ENCODE data around the gene PRC1.
"Not testable (repeated sequence)": the region's sequence is repeated elsewhere in the genome, so short reads cannot be mapped to it uniquely, and the experiment has no call there.

PRC1 gene

GRCh38 chr15:90934256-90934948 lies 59.9 kb downstream of the PRC1 start:
- DNase-seq (ENCODE audit: low read depth) = peak; percentile 81

- no peak for DNase-seq (ENCODE audit: low read depth)
Measured at GRCh38 chr15:90933301-90933700, 61.0 kb downstream of the PRC1 start.

- DNase-seq (ENCODE audit: low read depth) = no peak
Measured at GRCh38 chr15:90932660-90932991, 61.7 kb downstream of the PRC1 start.

DNA sequence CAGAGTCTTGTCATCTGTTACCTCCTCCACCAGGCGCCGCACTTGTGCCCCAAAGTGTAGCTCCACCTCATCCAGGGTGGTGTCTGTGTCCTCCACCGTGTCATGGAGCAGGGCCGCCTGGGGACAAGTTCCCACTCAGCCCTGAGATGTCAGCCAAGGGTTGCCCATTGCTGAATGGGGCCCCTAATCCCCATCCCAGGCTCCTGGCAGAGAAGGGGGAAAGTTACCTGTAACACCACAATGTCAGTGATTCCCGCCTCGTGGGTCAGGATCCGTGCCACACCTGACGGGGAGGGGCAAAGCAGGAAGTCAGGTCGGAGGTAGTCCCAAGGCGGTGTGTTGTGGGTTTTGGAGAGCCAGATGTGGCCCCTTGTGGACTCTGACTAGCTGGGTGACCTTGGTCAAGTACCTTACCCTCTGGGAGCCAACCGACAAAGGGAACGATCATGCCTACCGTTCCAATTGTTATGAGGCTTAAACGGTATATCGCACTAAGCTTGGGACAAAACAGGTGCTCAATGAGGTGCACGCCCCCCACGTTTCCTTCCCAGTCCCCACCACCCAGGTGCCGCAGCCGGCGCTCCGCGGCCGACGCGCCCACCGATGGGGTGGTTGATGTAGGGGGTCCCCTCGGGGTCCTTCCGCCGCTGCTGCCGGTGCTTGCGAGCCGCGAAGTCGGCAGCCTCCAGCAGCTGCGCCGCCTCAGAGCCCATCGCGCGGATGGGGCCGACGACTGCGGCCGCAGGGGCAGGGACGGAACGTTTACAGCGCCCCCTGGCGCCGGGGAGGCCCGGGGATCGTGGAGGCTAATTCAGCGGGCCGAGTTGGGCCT lies 62.3 kb downstream of the PRC1 start, which contains the start of gene HDDC3:
Gene HDDC3, minus strand, starts transcription at position 722 of the 832 bp plus-strand sequence. Its CDS starts 9 bp downstream, at position 713.
- peak; percentile 88 for DNase-seq (ENCODE audit: low read depth)

- DNase-seq (ENCODE audit: low read depth) = no peak
Measured at GRCh38 chr15:90931575-90931827, 62.8 kb downstream of the PRC1 start.

- DNase-seq (ENCODE audit: low read depth) = no peak
Measured at GRCh38 chr15:90930861-90931574, 63.3 kb downstream of the PRC1 start.

DNA sequence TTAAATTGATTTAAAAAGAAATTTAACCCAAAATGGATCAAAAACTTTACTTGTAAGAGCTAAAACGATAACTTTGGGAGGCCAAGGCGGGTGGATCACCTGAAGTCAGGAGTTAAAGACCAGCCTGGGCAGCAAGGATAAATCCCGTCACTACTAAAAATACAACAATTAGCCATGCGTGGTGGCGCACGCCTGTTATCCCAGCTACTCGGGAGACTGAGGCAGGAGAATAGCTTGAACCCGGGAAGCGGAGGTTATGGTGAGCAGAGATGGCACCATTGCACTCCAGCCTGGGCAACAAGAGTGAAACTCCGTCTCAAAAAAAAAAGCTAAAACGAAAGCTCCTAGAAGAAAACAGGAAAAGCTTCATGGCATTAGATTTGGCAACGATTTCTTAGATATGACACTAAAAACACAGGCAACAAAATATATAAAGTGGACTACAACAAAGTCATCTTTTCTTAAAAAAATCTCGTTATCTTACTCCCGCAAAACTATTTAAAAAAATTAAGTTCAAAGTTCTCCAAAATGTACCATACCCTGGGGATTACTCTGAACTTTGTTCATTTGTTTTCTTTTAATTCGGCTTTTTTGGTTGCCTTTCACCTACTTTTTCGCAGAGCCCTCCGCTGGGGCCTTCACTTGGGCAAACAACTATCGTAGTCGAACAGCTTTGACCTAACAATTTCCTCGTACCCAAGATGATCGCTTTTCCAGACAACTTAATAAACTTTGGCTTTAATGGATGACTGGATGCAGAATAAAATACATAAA lies 64.9 kb downstream of the PRC1 start:
- DNase-seq (ENCODE audit: low read depth) = no peak

- not testable (repeated sequence) for DNase-seq (ENCODE audit: low read depth)
Measured at GRCh38 chr15:90928106-90928505, 66.2 kb downstream of the PRC1 start.

GRCh38 chr15:90926766-90927165 lies 67.6 kb downstream of the PRC1 start:
- not testable (repeated sequence) for DNase-seq (ENCODE audit: low read depth)

- no peak for DNase-seq (ENCODE audit: low read depth)
Measured at GRCh38 chr15:90924375-90924774, 70.0 kb downstream of the PRC1 start.

- not testable (repeated sequence) for DNase-seq (ENCODE audit: low read depth)
Measured at GRCh38 chr15:90922712-90923322, 71.5 kb downstream of the PRC1 start.

DNA sequence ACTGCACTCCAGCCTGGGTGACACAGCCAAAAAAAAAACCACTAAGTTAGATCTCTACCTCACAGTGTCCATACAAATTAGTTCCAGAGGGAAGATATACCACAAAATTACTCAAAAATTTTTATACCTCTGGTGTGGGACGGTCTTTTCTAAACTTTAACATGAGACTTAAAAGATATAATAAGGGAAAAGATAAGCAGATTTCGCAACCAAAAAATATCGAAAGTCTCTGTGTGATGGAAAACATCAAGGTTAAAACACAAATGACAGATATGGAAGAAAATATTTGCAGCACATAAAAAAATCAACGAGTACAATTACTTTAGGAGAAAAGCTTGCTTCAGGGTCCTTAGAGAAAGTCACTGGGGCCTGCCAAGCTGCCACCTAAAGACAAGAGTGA lies 72.4 kb downstream of the PRC1 start:
- DNase-seq (ENCODE audit: low read depth) = no peak

GRCh38 chr15:90918835-90919234 lies 75.5 kb downstream of the PRC1 start:
- no peak for DNase-seq (ENCODE audit: low read depth)

DNA sequence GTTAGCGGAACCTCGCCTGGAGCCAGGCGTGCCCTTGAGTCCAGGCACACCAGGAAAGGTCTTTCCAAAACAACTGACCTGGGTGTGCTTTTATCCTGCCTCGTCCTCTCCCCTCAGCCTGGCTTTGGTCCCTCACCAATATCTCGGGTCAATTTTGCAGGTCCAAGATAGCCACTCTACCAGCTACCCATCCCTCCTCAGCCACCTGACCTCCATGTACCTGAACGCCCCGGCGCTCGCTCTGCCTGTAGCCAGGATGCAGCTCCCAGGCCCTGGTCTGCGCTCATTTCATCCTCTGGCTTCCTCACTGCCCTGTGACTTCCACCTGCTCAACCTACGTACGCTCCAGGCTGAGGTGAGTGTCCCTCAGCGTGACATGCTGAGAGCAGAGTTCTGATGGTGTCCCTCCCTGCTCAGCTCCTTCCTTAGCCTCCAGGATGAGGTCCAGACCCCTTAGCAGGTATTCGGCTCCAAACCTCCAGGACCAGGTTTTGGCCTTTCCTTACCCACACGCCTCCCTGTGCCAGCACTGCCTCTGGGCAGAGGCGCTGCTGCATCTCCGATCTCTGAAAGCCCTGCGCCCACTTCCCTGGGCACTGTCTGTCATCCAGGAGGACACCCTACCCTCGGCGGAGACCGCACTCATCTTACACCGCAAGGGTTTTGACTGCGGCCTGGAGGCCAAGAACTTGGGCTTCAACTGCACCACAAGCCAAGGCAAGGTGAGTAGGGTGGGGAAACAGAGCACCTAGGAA lies 76.1 kb downstream of the PRC1 start:
- no peak for DNase-seq (ENCODE audit: low read depth)

GRCh38 chr15:90917569-90917968 lies 76.8 kb downstream of the PRC1 start:
- no peak for DNase-seq (ENCODE audit: low read depth)

DNA sequence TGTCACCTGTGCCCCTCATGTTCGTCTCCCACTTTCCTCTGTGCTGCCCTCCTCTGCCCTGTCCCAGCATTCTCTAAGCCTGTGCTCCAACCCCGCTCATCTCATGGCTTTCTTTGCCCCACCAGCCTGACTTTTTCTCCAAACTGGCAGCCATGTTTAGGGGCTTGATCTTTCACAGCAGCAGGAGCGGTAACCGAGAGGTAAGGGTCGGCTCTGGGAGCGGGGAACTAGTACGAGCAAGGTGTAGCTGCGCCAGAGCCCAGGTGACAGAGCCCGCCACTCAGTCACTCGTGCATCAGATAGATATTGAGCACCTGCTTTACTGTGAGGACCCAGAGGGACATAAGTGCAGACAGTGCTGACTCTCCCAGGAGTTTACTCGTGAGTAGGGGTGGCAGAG lies 77.9 kb downstream of the PRC1 start:
- DNase-seq (ENCODE audit: low read depth) = no peak

Measured in activated T-helper 9 cell treated with anti-CD3 and anti-CD28 coated beads, Interleukin-2, amount 50 U/mL, for 16 hours (primary cell).